ENCODE results near the gene MRPL30.

The MRPL30 gene

DNA sequence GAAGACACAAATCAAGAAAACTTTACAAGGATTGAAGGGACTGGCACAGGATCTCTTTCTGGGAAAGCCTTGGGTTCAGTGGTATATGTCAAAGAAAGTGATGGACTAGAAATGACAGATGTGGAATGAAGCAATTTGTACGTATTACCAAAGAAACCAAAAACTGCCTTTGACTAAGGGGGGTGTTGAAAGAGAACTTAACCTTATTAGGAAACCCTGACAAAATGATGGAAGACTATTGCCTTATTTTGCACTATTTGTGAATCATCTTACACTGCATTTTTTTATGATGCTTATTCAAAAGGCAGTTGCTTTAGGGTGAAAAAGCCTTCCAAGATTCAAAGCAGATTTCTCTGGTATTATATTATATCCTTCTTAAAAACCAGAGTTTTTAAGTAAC is 30.3 kb upstream of the MRPL30 start:
- TF ChIP-seq, protein P1, sequence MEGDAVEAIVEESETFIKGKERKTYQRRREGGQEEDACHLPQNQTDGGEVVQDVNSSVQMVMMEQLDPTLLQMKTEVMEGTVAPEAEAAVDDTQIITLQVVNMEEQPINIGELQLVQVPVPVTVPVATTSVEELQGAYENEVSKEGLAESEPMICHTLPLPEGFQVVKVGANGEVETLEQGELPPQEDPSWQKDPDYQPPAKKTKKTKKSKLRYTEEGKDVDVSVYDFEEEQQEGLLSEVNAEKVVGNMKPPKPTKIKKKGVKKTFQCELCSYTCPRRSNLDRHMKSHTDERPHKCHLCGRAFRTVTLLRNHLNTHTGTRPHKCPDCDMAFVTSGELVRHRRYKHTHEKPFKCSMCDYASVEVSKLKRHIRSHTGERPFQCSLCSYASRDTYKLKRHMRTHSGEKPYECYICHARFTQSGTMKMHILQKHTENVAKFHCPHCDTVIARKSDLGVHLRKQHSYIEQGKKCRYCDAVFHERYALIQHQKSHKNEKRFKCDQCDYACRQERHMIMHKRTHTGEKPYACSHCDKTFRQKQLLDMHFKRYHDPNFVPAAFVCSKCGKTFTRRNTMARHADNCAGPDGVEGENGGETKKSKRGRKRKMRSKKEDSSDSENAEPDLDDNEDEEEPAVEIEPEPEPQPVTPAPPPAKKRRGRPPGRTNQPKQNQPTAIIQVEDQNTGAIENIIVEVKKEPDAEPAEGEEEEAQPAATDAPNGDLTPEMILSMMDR (IDR thresholded peaks at IDR 0.05; ENCODE audit: control extremely low read depth, extremely low read depth, low read depth, missing control alignments): no peak
- no peak for DNase-seq (ENCODE audit: extremely low spot score)
- ChIA-PET POLR2A (no interaction called here), CTCF (no interaction called here)

GRCh38 chr2:99152199-99152895 is 28.6 kb upstream of the MRPL30 start:
- POLR2A ChIA-PET: no interaction called here
- TF ChIP-seq, protein P1 (IDR thresholded peaks at IDR 0.05; ENCODE audit: control extremely low read depth, extremely low read depth, low read depth, missing control alignments): no peak
- CTCF ChIA-PET: no interaction called here
- no peak for DNase-seq (ENCODE audit: extremely low spot score)

DNA sequence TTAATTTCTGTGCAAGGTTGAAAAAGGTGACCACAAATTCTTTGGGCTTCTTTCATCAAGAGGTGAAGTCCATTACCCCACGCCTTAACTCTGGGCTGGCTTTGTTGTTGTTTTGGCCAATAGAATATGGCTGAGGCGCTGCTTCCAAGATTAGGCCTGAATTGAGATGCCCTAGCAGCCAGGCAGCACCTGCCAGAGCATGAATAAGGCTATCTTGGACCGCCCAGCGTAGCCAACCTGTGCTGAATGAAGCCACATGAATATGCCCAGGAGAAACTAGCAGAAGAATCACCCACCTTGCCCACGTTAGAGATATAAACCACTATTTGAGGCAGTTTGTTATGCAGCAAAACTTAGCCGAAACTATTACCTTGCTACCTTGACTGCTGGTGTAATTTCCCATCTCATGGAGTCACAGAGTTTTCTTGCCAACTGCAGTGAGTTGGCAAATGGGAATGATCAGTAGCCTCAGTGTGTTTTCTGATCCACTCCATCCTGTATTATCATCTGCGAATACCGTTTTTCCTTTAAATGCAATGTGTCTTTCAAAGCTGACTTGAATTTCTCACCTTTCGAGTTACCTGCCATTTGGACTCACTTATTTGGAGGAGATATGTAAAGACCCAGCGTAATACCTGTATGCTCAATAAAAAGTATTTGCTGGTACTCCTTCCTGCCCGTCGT is 26.9 kb upstream of the MRPL30 start:
- POLR2A ChIA-PET: interaction anchor here (1.0 kb wide), 1 partner anchor 13 kb away, joined by 6 read pairs; no protein-coding TSS in a partner anchor
- CTCF ChIA-PET: interaction anchor here (0.7 kb wide), 1 partner anchor 183 kb away, joined by 3 read pairs; the partner anchor contains the start of gene EIF5B
- DNase-seq (ENCODE audit: extremely low spot score): no peak
- TF ChIP-seq, protein P1 (IDR thresholded peaks at IDR 0.05; ENCODE audit: control extremely low read depth, extremely low read depth, low read depth, missing control alignments): no peak

GRCh38 chr2:99154643-99155536 is 26.1 kb upstream of the MRPL30 start, which contains the start of the genes LIPT1 and TSGA10:
Gene LIPT1 (plus strand): TSS chr2:99154967. CDS start chr2:99161958, 6,991 bp downstream.
Gene TSGA10 (minus strand): TSS chr2:99154942. CDS start chr2:99109439, 45,503 bp downstream.
- TF ChIP-seq, protein P1 (IDR thresholded peaks at IDR 0.05; ENCODE audit: control extremely low read depth, extremely low read depth, low read depth, missing control alignments): no peak
- ChIA-PET POLR2A (interaction anchor here (1.0 kb wide), 1 partner anchor 14 kb away, joined by 6 read pairs; no protein-coding TSS in a partner anchor), CTCF (interaction anchor here (0.7 to 5.0 kb wide), 3 partner anchors 12 to 182 kb away, joined by 3 to 26 read pairs (median 5); partner anchors contain the start of genes C2orf15 and EIF5B)
- DNase-seq (ENCODE audit: extremely low spot score): peak; percentile 95

GRCh38 chr2:99156891-99157290 is 24.1 kb upstream of the MRPL30 start:
- TF ChIP-seq, protein P1 (IDR thresholded peaks at IDR 0.05; ENCODE audit: control extremely low read depth, extremely low read depth, low read depth, missing control alignments): no peak
- DNase-seq (ENCODE audit: extremely low spot score): no peak
- ChIA-PET POLR2A (no interaction called here), CTCF (interaction anchor here (1.4 to 5.0 kb wide), 3 partner anchors 10 to 20 kb away, joined by 4 to 26 read pairs (median 9); no protein-coding TSS in a partner anchor)

- ChIA-PET CTCF (interaction anchor here (2.5 to 5.0 kb wide), 2 partner anchors 8 to 15 kb away, joined by 9 to 26 read pairs; no protein-coding TSS in a partner anchor), POLR2A (no interaction called here)
- TF ChIP-seq, protein P1 (IDR thresholded peaks at IDR 0.05; ENCODE audit: control extremely low read depth, extremely low read depth, low read depth, missing control alignments): peak; percentile 21
- no peak for DNase-seq (ENCODE audit: extremely low spot score)
Observed at GRCh38 chr2:99158599-99158998, 22.4 kb upstream of the MRPL30 start.
